HG03066 (cell line): ENCODE data around the gene TMEM219.

Experiments used
- ATAC-seq: cut with Tn5 transposase; IDR thresholded peaks from one replicate; pipeline ENCODE4 v1.9.1; 2021; ENCODE audit warnings: low read depth; ENCODE audit not compliant: unreplicated experiment

Gene TMEM219

DNA sequence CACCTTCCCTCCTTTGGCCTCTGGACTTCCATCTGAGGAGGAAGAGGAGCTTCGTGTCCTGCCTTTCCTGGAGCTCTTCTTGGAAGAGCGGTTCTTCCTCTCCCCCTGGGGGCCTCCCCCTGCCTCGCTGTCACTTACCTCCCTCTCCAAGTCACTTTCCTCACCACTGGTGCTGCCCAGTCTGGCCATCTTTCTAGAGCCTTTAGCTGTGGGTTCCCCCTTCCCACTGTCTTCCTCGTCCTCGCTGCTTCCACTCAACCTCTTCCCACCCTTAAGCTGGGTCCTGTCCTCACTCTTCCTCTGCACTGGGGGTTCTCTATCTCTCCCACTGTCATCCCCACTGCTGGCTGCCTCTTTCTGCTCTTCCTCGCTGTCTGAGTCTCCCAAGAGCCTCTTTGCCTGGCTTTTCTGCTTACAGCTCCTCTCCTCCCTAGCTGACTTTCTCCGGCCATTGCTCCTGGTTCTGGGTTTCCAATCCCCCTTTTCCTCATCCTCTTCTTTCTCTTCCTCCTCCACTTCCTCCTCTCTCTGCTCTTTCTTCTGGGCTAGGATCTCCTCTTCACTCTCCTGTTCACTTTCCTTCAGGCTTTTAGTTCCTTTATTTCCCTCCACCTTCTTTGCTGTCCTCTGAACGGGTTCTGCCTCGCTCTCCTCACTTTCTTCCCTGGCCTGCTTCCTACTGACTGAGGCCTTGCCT is 32.2 kb downstream of the TMEM219 start:
- no peak for ATAC-seq

DNA sequence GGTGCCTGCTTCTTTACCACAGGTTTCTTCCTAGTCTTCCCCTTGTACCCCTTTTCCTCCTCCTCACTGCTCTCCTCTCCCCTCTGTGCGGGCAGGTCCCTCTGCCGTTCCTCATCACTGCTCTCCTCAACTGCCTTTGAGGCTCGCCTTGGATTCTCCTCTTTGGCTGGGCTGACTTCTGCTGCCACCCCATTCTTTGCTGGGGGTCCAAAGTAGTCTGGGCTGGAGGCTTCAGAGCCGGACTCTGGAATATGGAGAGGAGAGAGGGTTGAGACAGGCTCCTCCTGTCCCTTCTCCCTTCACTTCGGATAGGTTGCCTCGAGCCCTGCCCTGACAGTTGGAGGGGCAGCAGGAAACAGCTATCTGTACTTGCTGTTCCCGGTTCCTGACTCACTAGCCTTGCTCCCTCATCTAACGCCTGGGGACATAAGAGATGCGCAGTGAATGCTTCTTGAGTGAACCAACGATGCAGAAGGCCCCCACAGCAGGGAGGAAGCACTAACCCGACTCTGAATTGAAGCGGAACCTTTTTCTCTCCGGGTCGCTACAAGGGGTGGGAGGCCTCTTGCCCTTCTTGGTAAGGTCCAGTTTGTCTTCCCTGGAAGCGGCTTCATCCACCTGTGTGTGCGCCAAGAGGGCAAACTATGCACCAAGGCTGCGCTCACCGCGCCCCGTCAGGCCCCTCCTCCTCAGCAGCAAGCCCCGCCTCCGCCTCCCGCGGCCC is 32.9 kb downstream of the TMEM219 start:
- peak; percentile 27 for ATAC-seq

DNA sequence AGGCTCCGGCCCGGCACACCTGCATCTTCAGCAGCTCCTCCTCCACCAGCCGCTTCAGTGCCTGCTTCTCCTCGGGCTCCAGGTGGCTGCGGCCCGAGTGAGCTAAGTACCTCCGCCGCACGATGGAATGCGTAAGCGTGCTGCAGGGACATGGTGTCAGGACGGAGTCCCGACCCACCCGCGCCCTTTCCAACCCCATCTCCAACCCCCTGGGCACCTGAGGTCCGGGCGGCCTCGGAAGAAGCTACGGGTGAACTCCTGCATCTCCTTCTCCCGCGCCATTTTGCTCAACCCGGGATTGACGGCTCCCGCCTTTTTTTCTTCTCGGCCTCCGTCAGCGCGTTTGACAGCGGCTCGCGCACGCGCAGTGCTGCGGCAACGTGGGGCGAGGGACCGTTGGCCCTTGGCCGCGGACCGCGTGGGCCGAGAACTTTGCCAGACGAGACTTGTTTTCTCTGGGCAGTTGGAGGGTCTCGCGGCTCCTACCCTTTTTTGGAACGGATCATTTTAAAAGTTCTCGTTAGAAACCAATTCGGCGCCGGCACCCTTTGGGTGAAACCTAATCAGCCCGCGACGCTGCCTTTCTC is 33.5 kb downstream of the TMEM219 start, which contains the start of gene HIRIP3:
TSS of gene HIRIP3 (minus strand) at position 294 of the 587 bp plus-strand sequence. CDS start at position 282, 12 bp downstream.
- peak; percentile 43 for ATAC-seq

DNA sequence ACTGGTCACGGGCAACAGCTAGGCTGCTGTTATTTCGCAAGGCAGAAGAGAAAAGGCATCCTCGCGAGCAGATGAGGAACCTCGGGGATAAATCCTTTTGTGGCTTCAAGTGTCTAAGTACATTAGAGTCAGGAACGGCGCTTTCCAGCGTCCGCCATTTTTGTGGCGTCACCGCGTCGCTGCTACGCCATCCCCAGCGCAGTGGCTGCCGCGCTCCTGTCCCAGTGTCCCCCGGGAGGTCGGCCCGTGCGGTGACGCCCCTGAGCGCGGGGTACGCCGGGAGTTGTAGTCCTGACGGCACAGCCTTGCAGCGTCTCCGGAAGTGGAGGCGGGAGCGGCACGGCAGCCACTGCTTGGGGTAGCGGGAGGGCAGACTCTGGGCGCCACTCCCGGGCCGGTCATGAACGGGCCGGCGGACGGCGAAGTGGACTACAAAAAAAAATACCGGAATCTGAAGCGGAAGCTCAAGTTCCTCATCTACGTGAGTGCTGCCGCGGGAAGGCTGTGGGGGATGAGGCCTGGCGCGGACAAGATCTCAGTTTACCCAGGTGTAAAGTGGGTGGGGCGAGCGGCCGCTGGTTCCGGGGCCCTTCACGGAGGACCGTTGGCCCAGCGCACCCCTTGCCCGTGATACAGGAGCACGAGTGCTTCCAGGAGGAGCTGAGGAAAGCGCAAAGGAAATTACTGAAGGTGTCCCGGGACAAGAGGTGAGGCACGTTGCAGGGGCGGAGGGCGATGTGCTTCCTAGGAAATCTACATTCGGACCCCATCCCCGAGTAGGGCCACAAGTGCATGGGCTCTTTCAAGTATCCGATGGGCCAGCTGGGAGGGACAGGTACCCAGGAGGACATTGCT is 34.3 kb downstream of the TMEM219 start, which contains the start of gene INO80E:
TSS of gene INO80E (plus strand) at position 331 of the 855 bp plus-strand sequence. CDS start at position 401, 70 bp downstream.
- peak; percentile 92 for ATAC-seq

DNA sequence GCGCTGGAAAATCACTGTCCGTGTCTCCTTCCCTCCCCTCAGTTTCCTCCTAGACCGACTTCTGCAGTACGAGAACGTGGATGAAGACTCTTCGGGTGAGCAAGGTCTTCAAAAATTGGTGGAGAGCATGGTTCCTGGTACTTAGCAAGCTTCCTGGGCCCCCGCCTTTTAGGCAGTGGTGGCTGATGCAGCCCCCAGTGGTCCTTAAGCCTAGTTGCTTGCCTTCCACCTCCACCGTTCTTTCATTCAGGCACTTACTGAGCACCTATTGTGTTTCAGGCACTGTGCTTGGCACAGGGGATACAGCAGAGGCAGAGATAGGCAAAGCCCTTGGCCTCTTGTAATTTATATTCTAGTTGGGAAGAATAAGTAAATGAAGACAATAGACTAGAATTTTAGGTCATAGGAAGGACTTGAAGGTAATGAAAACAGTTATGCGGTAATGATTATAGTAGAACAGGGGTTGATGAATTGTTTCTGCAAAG is 34.9 kb downstream of the TMEM219 start:
- ATAC-seq = no peak

DNA sequence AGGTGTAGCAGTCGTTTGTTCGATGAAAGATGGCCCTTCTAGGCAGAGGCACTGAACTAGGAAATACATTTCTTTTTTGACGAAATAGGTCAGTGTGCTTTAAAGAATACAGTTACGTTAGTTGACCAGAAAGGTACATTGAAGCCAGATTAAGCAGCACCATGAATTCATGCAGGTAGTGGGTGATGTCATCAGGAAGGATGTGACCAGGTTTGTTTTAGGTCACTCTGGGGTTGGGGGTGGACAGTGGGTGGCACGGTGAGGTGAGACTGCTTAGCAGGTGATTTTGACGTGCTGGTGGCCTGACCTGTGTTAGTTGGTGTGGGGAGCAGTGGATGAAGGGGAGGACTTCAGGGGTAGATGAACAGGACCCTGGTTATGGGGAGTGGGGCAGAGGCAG is 37.7 kb downstream of the TMEM219 start:
- no peak for ATAC-seq

DNA sequence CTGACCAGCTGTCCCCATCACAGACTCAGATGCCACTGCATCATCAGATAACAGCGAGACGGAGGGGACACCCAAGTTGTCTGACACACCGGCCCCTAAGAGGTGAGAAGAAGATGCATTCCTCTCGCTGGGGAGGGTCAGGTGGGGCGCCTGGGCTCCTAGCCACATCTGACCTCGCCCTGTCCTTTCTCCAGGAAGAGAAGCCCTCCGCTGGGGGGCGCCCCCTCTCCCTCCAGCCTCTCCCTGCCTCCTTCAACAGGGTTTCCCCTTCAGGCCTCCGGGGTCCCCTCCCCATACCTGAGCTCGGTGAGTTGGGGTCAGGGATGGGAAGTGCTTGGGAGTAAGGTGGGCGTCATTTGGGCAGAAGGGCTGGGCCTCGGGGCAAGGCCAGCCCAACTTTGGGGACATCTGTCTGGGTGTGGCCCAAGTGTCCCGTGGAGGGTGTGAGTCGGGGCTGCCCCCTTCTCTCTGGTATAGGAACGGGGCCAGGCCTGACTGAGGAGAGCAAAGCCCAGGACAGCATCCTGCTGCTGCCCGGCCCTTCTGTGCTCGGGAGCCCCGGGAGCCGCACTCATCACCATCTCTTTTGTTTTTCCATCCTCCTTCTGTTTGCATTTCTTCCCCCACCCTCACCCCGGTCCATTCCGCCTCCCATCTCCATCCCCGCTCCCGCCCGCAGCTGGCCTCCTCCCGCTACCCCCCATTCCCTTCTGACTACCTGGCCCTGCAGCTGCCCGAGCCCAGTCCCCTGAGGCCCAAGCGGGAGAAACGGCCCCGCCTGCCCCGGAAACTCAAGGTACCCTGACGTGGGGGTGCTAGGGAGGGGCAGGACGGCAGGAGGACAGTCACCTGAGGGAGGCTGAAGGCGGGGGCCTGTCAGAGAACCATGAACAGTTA is 39.1 kb downstream of the TMEM219 start:
- ATAC-seq = no peak

DNA sequence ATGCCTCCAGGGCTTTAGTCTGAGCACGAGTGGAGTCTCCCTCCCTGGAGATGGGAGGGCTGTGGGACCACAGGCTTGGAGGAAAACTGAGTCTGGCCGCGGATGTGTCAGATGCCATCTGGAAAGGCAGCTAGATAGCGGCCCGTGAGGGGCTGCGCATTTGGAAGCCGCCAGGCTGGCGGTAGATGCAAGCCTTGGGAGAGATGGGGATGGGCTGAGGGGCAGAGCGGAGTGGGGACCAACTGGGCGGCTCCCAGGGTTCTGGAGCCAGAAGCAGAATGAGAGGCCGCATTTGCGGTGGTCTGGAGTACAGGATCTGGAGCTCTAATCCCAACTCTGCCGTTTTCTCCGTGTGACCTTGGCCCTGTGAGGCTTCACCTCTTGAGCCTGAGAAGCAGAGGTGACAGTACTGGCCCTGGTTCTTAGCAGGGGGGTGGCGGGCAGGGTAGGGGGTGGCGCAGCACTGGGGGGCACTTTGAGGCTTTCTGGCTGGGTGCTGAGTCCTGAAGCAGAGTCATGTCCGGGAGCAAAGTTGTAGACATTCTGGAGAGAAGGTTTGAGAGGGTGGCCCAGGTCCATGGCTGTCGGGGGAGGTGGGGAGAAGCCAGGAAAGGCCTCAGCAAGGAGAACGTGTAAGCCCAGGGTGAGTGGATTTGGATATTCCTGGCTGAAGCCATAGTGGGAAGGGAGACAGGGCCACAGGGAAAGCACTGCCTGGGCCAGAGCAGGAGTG is 40.9 kb downstream of the TMEM219 start:
- no peak for ATAC-seq

DNA sequence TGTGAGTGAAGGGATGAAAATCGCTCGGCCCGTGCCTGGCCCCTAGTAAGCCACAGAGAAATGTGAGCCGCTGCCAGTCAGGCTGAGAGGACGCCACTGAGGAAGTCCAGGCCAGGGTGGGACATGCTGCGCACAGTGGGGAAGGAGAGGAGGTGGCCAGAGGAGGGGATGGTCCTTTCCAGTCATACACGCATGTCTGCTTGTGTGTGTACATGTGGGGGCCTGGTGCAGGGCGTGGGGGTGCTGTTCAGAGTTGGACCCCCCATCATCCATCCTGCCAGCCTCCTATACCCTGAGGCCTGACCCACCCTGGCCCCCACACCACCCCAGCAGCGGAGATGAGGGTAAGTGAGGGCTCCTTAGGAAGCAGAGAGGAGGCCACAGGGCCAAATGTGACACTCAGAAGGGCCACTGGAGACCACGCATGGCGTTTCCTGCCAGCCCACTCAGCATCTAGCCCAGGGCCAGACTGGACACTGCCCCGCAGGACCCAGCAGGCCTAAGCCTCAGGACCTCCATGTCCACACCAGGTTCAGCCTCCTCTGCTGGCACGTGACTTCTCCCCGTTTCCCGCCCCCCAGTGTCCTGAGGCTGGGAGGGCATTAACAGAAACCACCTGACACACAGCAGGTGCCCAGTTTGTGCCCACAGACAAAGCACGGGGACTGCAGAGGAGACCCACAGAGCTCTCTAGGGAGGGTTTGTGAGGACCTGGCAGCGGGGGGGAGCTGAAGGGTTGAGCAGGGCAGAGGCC is 42.0 kb downstream of the TMEM219 start:
- ATAC-seq = no peak

DNA sequence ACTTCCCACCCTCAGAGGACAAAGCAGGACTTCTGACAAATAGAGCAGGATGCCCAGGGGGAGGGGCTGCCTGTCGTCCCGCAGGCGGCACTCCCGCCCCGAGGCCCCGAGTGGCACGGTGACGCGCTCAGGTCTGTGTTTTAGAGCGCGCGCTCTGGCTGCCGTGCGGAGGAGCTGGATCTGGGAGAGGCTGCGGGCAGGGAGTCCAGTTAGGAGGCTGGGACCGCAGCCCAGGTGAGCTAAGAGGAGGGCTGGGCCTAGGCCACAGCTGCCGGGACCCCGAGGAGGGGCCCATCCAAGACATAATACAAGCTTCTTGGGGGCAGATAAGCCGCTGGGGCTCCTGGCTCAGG is 42.5 kb downstream of the TMEM219 start:
- ATAC-seq = no peak

DNA sequence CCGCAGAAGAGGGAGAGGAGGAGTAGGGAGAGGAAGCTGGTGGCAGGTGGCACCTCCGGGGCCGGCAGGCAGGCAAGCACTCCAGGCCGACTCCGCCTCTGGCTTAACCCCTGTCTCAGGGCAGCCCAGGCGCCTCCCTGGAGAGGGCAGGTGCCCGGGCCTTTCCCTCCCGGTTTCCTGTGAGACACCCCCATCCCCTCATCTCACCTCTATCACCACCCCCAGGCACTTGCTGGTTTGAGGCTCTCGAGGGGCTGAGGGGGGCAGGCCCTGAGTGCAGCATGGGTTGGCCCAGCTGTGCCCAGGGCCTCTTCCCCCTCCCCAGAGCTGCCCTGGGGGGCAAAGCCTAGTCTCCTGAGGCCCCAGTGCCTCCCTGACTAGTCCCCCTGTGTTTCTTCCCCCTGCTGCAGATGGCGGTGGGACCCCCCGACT is 42.9 kb downstream of the TMEM219 start:
- ATAC-seq = no peak

DNA sequence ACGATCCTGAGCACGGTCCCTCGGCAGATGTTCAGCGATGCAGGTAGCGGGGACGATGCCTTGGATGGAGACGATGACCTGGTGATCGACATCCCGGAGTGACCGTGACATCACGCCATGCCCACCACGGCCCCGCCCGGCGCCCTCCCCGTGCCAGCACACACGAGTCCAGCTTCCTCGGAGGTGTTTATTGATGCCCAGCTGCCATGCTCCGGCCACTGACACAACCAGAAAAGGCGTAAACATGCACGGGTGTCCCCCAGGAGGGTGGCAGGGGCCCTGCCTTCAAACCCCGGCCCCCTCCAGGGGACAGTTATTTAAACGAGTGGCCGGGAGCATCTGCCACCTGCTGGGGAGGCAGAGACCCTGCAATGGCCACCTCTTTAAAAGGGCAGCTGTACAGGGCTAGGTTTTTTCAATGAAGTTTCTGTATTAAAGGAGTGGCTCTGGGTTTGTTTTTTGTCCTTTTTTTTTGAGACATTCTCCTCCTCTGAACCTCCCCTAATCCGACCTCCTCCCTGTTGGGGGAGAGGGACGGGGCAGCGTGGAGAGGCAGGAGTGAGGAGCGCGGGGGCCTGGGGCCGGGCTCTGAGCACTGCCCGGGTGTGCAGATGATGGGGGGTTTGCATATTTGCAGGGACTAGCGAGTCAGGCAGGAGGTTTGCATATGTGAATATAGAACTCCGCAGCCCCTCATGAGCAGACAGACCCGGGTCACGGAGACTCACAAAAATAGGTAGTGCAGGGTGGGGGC is 43.6 kb downstream of the TMEM219 start:
- no peak for ATAC-seq

DNA sequence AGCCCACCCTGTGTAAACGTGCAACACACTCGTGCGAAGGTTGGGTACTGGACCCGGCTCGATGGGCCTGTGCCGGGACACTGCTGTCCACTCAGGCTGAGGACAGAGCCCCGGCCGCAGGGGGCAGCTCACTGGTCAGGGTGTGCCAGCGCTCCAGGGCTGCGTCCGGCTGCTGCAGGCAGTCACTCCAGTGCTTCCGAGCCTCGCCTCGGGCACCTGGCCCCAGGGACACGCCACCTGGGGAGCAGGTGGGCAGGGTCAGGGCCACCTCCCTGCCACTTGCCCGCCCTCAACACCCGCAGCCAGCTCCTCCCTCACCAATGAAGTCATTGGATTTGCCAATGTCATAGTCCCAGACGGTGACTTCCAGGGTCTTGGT is 44.2 kb downstream of the TMEM219 start:
- ATAC-seq = no peak

DNA sequence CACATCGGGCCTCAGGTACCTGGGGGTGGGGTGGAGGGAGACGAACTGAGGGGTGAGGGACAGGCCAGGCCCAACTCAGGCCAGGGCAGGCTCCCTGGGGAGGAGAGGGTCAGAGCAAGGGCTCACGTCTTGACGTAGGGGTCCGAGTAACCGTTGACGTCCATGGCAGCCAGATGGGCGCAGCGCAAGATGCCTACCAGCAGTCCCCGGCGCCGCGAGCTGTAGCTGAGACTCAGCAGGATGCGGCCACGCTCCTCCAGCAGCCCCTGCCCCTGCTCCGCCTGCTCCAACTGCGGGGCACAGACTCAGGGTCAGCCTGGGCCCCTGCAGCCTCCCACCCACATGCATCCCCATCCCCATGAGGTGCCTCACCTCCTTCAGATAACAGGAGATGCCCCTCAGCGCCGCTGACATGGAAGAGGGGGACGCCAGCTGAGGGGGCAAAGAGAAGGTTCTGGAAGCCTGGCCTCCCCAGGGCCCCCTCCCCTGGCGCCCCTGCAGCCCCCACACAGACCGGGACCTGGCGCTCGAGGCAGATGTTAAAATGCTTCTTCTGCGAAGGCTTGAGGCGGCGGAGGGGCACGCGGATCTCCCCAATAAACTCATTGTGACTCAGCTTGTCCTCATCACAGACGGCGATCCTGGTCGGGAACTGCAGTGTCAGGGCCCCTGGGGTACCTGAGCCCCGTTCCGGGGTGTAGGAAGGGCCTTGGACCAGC is 44.9 kb downstream of the TMEM219 start:
- no peak for ATAC-seq

DNA sequence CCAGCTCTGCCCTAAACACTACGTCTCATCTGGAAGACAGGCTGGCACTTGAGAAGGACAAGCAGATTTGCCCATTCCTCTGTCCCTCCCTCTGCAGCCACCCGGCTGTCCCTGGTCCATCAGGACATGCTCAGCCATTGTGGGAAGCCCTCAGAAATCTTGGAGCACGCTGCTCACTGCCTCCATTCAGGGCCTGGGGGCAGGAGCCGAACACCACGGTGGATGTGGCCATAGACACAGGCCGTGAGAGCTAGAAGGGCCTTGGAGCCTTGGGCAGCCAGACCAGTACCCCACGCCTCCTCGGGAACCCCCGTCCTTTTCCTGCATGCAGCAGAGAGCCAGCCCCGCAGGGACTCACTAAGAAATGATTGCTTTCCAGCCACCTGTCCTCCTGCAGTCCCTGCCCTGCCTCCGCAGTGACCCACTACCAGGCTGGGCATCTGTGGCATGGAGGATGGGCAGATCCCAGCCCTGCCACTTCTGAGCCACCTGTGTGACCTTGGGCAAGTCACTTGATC is 45.6 kb downstream of the TMEM219 start:
- no peak for ATAC-seq

DNA sequence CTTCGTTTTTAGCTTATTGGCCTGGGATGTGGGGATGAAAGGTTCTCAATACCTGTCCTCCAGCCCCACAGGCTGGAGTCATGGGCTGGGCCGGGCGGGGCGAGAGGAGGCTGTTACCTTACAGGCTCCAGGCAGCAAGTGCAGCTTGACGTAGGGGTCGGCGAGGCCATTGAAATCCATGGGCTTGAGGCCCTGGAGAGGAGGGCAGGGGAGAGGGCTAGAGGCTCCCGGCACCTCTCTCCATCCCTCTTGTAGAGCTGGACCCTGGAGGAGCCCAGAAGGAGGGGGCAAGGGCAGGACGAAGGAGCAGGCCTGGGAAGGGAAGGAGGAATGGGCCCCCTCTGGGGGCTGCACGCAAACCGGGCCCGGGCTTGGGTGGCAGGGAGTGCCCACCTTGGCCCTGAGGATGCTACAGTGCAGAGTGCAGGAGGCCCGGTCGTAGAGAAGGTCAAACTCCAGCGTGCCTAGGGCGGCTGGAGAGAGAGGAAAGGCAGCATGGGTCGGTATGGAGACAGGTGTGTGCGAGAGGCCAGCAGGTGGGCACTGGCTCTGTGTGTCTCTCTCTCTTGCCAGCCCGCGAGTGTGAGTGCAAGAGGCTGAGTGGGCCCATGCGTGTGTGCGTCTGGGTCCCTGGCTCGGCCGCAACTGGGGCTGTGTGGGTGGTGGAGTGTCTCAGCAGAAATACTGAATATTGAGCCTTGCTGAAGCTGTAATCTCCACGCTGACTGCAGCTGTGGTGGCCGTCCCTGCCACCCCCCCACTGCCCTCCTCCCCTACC is 47.4 kb downstream of the TMEM219 start:
- ATAC-seq = no peak
